ENCODE results near the gene GDF2. TPM values are rescaled to one million over a fixed set of nuclear protein-coding genes. Genes with fewer than 3 reads are reported as not detected.

GDF2 gene
- polyA plus RNA-seq, 1 donor: not detected

DNA sequence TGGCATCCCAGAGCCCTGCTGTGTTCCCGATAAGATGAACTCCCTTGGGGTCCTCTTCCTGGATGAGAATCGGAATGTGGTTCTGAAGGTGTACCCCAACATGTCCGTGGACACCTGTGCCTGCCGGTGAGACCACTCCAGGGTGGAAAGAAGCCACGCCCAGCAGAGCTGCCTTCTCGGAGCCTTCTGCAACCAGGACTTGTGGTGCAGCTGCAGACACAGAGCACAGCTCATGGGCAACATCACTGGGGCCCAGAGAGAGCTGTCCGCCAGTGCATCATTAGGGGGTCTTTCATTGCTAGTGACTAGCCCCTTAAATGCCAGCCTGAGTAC, 9.6 kb upstream of the GDF2 start:
- DNase-seq: no peak

DNA sequence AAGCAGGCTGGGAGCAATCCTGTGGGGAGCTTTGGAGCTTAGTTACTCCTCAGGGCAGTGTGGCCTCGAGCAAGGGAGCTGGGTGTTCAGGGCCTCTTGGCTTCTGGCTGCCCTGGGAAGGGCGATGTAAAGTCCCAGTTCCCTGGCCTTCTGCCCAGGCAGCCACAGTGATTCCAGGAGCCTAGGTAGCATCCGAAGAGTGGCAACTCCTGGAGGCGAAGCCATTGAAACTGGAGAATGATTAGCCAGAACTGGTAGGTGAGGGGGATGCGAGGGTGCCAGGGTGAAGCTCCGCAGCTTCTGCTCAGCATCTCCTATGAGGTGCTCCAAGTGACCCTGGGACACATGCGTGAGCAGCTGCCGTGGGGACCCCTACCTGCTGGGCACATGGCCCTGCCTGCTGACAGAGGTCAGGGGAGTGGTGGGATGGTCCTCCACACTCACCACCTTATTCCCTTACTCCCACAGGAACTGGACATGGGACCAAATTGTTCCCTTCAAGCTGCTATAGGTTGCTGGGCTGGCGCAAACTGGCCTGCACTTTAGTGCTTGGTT, 7.8 kb upstream of the GDF2 start:
- DNase-seq: no peak

DNA sequence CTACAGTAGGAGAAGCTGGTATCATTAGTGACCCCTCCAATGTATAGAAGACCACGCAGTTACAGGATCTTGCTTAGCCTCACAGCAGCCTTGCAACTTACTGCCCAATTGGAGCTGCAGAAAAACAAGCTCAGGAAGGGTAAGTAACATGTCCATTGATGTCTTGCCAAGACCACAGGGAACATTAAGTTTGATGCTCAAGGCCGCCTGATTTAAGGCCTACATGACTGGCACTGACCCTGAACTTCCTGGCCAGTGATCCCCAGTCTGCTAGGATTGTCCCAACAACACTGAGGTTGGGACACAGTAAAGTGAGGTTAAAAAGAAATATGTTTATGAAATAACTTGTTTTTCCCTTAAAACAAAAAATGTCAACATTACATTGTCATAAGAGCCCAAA, 6.8 kb upstream of the GDF2 start:
- DNase-seq: no peak

DNA sequence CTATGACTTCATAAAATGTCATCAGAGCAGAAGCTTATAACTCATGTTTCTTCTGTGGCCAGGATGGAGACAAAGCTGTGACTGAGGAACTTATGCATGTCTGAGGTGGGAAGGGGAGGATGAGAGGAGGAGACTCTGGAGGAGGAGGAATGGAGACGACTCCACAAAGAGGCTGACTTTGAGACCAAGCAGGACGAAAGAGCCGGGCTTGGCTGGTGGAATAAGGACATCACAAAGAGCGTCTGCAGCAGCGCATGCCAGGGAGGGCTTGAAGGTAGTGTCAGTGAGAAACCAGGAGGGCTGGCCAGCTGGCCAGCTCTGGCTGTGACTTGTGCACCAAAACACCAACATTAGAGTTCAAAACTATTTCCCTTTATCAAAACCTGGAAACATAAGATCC, 6.1 kb upstream of the GDF2 start:
- DNase-seq: no peak

DNA sequence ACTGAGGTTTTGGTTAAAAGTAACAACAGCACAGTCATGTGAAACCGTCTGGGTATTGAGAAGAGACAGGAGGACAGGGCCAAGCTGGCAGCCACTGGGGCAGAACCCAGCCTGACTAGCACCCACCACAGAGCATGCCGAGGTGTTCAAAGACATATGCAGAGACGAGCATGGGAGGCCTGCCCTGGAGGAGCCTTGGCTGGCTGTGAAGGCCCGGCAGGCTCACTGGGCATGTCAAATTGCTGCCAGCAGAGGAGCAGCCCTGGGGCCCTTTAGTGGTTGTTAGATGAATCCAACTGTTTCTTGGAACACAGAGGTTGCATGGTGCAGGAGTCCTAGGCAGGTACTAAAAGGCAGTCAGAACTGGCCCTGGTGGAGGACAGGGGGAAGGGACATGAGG, 5.0 kb upstream of the GDF2 start:
- no peak for DNase-seq

DNA sequence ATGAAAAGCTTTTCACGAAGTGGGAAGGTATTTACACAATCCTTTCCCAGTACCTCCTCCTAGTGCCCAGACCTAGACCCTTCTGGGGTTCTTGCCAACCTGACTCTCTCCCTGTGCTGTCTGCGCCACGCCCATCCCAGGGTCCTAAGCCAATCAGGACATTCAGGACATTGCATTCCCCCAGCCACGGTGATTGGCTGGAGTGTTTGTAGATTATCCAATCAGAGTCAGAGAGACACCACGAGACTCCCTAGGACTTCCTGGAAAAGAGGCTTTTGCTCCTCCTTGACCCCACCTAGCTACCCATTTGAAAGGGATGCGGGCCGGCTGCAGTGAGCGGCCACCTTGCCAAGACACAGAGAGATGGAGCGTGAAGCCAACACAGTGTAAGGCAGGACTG, 3.5 kb upstream of the GDF2 start:
- no peak for DNase-seq

DNA sequence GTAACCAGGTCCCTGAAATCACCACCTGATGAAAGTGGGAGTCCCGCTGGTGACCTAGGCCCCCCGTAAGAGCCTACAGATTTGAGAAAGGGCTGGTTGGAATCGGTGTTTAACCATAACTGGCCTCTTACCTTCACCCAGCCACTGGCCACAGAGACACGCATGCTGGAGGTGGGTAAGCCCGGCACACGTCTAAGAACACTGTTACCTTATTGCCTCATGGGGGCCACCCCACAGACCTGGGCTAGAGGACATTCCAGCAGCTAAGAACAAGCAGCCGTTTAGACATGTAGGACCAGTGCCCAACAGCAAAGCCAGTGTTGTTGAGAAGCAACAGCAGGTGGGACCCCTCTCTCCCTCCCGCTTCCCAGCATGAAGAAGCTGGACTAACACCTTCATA, 2.5 kb upstream of the GDF2 start:
- DNase-seq: no peak

DNA sequence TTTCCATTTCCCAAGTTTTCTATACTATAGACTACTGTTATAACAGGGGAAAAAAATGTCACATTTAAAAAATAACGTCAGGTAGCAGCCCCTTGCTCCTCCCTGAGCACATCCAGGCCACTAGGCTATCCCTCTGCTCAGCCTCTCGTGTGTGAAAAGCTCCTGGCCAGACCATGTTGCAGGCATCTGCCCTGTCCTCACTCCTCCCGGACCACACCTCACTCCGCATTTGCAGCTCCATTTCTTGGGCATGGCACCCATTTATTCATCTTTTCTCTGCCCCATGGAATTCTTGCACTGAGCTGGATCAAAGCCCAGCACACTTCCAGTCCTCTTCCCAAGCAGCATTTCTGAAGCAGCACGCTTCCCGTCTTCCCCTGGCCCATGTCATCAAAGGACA, 1.4 kb upstream of the GDF2 start:
- no peak for DNase-seq

DNA sequence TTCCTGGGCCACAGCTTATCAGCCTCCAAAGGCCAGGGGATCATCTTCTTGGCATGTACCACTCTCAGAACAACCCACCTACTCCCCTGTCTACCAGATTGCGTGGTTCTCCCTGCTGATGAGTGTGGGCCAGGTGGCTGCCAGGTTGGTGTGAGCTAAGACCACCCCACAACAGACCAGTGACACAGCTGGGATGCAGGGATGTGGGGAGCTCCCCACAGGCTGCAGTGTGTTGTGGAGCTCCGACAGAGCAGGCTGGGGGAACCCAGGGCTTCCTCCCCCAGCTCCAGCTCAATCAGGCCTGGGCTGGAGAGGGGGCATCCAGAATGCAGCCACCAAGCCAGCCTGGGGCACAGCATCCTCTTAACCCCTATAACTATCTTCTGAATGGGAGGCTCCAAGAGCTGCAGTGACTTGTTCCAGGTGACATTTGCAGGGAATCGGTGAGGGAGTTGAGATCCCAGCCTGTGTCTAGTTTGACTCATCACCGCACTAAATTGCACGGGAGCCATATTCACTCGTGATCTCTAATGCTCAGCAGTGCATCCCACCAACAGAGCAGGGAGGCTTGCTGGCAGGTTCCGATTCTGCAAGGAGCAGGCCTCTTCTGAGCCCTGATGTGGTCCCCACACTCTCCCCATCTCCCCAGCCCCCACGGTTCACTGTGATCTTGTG, 596 bp upstream of the GDF2 start:
- no peak for DNase-seq

DNA sequence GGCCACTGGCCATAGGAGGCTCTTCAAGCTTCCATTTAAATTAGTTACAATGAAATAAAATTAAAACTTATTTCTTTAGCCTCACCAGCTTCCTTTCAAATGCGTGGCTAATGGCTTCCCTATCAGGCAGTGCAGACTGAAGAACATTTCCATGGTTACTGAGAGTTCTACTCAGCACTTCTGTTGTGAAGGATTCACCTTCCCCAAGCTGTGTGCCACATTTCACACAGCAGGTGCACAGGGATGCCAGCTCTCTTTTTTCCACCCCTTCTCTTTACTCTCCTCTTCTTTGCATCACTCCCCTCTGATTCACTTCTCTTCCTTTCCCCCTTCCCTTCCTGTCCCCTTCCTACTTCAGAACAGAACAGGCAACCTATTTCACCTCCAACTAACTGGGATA, 833 bp downstream of the GDF2 start:
- DNase-seq: no peak

DNA sequence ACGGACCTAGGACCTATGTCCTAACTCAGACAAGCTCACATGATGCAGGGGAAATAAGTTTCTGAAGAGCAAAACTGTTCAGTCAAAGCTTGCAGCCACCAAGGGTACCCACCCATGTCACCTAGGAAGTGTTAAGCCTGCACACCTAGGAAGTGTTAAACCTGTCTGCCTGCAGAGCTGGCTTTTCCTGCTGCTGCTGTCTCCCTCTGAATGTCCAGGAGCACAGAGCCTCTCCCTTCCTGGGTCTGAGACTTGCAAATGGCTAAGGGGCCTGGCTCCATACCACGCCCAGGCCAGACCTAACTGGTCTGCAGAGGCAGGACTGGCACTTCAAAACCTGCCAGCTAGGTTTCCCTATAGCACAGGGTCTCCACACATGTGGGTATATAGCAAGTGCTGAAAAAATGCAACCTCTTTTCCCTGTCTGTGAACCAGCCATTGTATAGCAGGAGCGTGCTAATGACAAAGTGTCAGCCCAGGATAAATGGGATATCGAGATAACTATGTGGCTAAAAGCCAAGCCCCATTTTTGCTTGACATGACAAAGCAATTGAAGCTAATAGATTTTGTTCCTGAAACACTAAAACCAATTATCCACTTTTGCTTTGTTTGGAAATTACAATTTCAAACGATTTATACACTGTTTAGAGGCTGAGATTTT, 1.5 kb downstream of the GDF2 start:
- no peak for DNase-seq

DNA sequence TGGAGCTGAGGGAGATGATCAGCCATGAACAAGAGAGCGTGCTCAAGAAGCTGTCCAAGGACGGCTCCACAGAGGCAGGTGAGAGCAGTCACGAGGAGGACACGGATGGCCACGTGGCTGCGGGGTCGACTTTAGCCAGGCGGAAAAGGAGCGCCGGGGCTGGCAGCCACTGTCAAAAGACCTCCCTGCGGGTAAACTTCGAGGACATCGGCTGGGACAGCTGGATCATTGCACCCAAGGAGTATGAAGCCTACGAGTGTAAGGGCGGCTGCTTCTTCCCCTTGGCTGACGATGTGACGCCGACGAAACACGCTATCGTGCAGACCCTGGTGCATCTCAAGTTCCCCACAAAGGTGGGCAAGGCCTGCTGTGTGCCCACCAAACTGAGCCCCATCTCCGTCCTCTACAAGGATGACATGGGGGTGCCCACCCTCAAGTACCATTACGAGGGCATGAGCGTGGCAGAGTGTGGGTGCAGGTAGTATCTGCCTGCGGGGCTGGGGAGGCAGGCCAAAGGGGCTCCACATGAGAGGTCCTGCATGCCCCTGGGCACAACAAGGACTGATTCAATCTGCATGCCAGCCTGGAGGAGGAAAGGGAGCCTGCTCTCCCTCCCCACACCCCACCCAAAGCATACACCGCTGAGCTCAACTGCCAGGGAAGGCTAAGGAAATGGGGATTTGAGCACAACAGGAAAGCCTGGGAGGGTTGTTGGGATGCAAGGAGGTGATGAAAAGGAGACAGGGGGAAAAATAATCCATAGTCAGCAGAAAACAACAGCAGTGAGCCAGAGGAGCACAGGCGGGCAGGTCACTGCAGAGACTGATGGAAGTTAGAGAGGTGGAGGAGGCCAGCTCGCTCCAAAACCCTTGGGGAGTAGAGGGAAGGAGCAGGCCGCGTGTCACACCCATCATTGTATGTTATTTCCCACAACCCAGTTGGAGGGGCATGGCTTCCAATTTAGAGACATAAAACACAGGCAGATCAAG, 3.3 kb downstream of the GDF2 start:
- DNase-seq: no peak

DNA sequence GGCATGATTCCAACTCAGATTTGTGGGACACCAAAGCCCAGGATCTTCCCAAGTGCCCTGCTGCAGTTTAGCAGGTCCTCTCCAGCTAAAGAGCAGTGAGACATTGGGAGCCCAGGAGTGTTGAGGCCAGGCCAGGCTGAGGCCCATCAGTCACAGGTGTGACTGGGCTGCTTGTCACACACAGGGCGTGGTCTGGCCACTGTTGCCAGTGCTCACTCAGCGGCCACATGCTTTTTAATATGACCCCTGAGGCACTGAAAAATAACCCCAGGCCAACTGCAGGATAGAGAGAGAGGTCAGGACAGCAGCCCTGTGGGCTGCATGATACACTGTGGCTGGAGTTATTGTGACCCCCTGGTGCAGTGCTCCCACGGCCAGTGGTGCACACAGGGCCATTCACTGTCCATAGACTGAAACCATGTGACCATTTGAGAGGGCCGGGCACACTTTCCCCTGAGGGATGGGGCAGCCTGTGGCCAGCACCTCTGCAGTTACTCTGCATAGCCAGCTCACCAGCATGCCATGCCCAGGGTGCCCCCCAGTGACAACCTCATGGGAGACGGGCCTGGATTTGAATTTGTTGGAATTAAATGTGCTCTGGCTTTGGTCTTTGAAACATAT, 4.2 kb downstream of the GDF2 start:
- no peak for DNase-seq

DNA sequence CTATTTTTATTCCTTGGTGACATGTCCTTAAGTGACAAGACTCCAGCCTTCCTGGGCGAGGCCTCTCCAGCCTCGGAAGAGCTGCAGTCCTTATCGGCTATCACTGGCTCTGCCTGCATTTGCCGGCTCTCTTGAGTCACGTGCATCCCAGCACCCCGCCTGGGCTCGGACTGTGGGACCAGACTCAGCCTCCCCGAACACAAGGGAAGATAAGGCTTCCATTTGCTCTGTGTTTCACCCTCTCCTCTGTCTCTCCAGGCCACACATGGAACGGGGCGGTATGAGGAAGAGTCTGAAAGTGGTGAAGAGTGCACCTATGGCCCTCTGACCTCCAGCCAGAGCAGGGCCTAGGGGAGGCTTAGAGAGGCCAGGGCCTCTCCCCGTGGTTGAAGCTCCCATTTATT, 4.7 kb downstream of the GDF2 start:
- no peak for DNase-seq

DNA sequence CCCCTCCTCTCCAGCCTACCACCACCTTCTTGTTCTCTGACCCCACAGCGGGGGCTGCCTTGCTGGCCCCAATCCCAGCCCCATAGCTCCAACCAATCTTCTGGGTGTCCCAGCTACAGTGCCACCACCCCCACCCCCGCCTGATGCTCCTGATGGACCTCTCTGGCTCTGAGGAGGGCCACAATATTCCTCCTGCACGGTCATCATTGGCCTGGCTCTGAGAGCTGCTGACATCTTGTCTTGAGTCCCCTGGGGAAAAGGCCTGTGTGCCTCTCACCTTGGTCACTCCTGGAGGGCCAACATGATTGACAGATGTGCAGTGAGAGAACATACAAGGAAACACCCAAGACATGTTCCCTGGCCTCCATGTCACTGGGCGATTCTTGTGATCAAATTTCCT, 7.6 kb downstream of the GDF2 start:
- no peak for DNase-seq

DNA sequence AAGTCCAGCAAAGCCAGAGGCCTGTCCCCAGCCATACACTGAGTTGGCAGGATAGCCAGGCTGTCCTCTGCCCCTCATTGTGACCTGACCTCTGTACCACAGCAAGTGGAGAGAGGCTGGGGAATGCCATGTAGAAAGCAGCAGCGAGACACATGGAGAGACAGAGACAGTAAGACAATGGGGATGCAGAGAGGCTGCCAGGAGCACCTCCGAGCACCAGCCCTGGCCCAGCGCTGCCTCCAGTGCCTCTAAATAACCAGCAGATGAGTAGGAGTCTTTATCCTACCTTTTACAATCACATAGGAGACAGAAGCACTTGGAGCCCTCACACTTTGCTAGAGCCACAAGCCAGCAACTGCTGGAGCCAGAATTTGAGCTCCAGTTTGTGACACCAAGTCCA, 8.1 kb downstream of the GDF2 start:
- no peak for DNase-seq

DNA sequence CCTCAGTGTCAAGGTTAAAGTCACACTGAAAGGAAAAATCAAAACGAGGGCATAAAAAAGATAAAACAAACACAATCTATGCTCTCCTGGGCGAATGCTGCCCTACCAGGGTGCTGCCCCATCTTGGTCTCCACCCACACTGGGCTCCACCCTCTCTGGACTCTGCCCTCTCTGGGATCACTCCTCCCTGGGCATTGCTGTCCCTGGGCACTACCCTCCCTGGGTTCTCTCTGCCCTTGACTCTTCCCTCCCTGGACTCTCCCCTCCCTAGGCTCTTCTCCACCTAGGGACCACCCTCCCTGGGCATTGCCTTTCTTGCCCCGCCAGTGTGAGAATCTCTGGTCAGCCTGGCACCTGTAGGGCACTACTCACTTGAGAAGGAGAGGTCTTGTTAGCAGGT, 8.6 kb downstream of the GDF2 start:
- DNase-seq: no peak

DNA sequence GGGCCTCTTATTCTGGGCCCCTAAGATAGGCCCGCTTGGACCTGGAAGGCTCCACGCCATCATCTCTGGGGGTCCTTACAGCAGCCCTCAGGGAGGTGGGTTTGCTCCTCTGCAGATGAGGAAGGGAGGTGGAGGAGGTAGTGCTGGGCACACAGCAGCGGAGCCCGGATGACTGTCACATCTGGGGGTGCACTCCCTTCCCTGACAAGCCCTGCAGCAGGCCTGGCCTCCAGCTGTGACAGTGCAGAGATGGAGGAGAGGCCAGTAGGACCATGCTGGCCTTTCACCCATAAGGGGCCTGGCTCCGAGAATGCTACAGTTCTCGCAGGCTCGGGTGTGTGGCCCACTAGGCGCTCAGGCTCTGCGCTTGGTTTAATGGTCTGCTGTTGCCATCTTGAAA, 9.2 kb downstream of the GDF2 start:
- DNase-seq: no peak

DNA sequence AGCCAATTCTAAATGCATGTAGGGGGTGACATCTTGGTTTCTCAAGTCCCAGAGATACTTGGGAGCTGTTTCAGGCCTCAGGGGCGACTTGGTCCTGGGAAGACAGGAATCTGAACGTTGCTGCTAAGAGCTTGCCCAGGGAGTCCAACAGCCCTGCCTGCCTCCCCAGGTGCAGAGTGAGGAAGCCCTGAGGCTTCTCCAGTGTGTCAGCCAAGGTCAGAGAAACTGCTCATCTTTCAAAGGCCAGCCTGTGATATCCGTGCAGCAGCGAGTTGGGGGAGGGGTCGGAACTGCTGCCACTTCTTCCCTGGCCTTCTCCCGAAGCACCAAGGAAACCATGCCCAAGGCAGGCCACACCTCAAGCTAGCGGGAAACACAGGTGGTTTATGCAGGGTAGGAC, 9.7 kb downstream of the GDF2 start:
- no peak for DNase-seq

DNA sequence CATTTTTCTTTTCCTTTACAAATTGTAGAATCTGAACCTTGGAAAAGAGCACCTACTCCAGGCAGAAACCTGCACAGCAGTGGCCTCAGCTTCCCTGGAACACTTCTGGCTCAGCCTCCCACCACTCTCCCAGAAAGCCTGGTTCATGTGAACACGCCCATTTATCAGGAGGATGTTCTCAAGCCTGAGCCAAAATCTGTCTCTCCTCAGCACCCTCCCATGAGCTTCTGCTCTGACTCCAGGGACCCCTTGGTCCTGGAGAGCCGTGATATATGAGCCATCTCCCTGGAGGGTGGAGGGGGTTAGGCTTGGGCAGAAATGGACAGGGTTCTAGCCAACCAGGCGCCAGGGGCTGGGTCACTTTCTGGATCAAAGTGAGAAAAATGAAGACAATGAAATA, 10.1 kb downstream of the GDF2 start:
- DNase-seq: no peak

DNA sequence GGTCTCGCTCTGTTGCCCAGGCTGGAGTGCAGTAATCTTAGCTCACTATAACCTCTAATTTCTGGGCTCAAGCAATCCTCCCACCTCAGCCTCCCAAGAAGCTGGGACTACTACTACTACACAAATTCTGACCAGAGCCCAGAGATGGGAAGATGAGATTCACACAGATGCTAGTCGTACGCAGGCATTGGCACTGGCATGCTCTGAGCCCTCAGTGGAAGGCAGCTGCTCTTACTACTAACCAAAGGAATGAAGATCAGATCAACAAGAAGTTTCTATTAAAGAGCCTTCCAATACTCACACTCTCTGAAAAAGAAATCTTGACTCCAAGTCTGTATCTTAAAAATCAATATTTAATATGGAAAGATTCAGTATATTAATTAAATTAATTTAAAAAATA, 10.7 kb downstream of the GDF2 start:
- DNase-seq: no peak

DNA sequence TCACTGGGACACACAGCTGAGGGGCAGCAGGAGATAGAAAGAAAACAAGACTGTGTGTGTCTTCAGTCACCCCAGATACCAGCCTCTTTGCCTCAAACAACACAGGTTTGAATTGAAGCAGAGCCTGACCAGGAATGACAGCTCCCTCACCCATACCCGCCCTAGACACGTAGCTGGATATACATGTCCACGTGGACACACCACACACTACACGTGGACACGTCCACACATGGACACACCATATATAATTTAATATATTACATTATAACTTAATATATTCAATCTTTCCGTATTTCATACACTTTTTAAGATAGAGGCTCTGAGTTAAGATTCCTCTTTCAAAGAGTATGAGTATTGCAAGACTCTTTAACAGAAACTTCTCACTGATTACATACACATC, 11.3 kb downstream of the GDF2 start:
- DNase-seq: no peak

All from hindlimb muscle (tissue), 1 donor.